NCI-H1417 (cell line): Measurements from ENCODE around the gene TCF3.

Source experiments
- DNase-seq, 3 experiments: peaks; one replicate each; lab custom pipeline; 2025; lab: John Stamatoyannopoulos, UW

The TCF3 gene

DNA sequence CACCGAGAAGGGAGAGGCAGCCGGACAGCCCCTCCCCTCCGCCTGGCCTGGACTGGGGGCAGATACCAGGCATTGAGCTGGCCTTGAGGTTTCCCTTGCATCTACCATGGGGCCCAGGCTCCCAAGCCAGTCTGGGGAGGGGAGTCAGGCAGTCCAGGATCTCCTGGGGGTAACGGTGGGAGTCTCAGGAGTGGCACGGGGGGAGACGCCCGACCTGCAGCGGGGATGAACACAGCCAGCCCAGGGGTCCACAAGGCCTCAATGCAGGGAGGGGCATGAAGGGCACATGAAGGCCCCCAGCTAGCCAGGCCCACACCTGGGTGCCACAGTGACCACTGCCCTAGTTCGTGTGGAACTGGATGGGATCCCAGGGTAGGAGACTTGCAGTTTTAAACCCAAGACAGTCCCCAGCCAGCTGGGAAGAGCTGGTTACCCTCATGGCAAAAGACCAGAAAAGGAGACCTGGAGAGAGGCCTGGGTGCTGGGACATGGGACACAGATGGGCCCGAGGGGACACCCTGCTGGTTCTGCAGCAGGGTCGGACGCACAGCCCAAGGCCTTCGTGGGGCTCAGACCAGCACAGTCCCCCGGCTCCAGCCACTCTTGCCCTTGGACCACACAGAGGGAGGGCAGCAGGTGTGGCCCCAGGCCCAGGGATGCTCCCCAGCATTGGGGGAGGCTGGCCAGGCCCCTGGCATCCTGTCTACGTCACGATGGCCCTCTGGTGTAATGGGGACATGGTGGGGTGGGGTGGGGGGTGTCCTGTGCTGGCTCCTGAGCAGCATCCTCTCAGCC lies 42.5 kb downstream of the TCF3 start:
- DNase-seq: no peak

- no peak for DNase-seq
Measured at GRCh38 chr19:1609103-1609396, 43.4 kb downstream of the TCF3 start.

GRCh38 chr19:1608359-1609102 lies 43.9 kb downstream of the TCF3 start:
- no peak for DNase-seq

- no peak for DNase-seq
Measured at GRCh38 chr19:1606138-1606651, 46.2 kb downstream of the TCF3 start.

DNA sequence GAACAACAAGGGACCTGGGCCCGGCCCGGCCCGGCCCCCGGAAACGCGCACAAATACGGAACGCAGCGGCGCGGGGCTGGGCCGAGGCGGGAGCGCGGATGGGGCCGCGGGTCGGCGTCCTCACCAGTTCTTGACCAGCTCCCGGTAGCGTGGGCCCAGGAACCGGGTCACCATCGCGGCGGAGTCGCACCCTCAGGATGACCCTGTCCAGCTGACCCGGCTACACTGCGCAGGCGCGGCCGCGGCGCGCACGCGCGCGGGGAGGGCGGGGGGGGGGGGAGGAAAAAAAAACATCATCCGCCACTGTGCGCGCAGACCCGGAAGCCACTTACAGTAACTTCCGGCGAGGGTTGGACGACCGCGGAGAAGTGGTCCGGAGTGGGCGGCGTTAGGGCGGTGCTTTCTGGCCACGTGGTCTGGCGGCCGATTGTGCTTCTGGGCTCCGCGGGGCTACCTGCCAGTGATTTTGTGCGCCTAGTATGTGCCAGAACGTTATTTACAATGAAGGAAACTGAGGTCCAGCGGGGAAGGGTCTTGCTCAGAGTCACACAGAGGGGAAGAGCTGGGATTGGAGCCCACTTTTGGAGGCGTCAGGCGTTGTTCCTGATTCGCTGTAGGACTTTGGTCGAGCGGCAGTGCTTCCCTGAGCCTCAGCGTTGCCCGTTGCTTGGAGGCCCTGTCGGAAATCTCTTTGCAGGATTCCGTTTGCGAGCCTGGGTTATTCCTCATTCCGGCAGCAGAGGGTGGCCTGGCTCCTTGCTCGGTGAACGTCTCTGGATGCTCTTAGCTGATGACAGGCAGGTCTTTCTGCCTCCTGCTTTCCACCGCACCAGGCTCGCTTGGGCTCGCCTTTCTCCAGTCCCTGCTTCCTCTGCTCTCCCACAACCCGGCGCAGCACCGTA lies 46.9 kb downstream of the TCF3 start, which contains the start of gene UQCR11:
UQCR11 (minus strand) TSS at position 227 of the 902 bp plus-strand sequence; CDS start at position 174, 53 bp downstream.
- peak; percentile 96 to 98 (median 98) for DNase-seq

DNA sequence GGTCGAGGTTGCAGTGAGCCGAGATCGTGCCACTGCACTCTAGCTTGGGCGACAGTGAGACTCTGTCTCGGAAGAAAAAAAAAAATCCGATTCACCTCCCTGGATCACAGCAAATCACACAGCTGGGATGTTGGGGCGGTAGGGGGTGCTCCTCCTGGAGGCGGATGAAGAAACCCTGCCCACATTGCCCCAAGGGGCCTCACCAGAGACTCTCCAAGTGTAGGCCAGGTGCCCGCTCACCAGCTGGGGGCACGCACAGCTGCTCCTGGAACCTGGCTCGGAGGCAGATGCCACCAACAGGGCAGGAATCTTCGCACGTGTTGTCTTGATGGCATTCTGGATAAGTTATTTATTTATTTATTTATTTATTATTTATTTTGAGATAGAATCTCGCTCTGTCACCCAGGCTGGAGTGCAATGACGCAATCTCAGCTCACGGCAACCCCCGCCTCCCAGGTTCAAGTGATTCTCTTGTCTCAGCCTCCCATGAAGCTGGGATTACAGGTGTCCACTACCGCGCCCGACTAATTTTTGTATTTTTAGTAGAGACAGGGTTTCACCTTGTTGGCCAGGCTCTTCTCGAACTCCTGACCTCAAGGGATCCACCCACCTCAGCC lies 50.2 kb downstream of the TCF3 start:
- no peak for DNase-seq

DNA sequence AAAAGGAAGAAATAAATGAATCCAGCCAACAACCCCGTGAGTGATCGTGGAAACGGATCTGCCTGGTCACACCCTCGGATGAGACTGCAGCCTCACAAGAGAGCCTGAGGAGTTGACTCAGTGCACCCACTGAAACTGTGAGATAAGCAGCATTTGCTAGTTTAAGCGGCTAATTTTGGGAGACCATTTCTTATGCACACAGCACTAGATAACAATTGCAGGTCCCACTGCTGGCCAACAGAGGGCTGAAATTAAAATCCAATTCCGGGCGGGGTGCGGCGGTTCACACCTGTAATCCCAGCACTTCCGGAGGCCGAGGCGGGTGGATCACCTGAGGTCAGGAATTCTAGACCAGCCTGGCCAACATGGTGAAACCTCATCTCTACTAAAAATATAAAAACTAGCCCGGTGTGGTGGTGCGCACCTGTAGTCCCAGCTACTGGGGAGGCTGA lies 50.8 kb downstream of the TCF3 start:
- DNase-seq: no peak

DNA sequence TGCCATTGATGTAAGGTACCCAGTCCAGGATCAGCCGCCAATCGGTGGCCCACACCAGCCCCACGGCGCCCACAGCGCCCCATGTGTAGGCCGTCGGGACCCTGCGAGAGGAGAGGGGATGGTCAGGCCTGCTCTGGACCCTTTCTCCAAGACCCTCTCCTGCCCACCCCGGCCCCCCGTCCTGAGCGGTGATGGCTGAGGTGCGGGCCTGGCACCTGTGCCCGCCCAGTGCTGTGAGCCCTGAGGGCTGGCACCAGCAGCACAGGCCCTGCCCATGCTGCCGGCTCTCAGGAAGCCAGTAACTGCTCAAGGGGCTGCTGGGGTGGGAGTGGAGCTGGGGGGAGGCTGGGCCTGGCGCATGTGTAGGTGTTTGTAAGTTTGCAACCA lies 53.0 kb downstream of the TCF3 start:
- no peak for DNase-seq

- DNase-seq: no peak
Measured at GRCh38 chr19:1598777-1599459, 53.5 kb downstream of the TCF3 start.

DNA sequence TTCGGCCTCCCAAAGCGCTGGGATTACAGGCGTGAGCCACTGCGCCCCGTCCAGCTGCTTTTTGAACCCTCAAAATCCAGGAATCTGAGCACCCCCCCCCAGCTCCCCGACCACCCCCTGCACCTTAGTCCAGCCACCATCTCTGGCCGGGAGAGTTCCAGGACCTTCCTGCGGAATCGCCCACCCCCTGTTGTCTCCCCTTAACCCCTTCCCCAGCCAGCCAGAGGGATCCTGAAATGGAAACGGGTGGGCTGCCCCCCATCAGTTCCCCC lies 59.0 kb downstream of the TCF3 start:
- DNase-seq: no peak

DNA sequence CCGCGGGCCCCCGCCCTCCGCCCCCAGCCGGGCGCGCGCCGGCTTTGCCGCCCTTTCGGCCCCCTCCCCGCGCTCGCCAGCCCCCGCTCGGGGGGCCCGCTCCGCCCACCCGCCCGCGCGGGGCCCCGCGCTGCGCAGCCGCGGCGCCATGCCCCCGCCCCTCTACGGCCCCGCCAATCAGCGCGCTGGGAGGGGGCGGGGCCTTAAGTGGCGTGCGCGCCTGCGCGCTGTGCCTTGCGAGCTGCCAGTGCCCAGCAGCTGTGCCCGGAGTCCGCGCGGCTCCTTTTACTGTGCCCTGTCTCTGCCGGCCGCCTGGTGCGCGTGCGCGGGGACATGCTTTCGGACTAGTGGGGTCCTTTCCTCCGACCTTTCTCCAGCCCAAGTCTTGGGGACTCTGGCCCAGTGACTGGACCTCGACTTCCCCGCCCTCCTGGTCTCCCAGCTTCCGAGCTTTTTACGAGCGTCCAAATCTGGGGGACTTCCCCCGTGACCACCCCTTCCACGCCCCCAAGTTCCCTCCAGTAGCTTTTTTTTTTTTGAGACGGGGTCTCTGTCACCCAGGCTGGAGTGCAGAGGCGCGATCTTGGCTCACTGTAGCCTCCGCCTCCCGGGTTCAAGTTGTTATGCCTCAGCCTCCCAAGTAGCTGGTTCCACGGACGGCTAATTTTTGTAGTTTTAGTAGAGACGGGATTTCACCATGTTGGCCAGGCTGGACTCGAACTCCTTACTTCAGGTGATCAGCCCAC lies 59.5 kb downstream of the TCF3 start, which contains the start of gene MBD3:
MBD3 (minus strand) TSS at position 111 of the 746 bp plus-strand sequence. CDS start 234 bp downstream, outside the sequence.
- peak; percentile 95 to 97 (median 96) for DNase-seq

DNA sequence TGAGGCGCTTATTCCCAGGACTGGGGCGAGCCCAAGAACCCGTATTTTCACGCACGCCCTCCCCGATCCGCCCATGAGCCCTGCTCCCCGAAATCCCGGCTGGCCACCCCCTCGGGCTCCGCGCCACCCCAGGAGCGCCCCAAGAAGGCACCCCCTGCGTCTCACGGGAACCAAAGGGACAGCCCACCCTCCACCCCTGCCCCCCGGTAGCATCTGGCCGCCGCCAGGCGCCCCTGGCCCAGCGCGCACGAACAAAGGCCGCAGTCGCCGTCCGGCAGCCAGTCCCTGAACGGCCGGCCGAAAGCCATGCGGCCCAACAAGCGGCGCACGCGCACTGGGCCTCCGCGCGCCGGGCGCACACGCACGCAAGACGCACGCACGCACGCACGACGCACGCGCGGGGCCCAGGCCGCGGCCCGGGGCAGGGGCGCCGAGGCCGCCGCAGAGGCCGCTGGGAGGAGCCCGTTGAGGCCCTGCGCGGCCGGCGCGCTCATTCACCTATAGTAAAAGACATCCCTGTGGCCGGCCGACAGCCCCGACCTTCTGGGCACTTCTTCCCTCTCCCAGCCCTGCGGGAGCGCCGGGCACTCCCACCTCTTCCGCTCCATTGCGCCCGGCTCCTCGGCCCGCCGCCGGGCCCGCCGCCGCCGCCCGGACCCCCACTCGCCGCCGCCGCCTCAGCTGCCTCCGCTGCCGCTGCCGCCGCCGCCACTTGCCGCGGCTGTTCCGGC lies 60.2 kb downstream of the TCF3 start:
- DNase-seq: peak; percentile 90 to 96 (median 92)

GRCh38 chr19:1591421-1592023 lies 60.9 kb downstream of the TCF3 start:
- DNase-seq: peak; percentile 34 to 77 (median 76)

DNA sequence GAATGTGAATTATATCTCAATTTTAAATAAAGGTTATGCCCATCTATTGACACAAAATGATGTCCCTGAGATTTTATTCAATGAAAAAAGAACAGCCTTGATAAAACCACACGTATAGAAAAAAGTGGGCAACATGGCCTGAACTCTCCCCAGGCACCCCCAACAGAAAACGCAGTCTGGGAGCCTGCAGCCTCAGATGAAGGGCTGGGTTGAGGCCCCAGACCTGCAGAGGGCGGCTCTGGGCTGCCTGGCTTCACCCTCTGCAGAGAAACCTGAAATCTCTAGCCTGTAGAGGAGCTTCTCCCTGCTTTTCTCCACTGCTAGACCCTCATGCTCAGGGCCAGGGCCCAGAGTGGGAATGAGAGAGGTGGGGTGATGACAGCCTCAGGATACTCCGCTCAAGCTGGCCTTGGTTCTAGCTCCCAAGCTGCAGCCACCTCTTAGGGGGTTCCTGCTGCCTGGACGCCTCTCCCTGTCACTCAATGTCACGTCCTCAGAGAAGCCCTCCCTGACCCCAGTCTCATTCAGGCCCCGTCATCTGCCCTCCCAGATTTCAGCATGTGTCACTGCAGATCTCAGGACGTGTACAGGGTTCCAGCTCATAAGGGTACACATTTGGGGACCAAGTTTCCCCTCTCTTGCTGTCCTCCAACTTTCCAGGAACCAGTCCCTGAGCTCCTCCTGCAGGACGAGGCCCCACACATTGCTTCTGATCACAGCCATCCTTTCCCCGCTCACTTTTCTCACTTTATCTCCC lies 61.6 kb downstream of the TCF3 start:
- DNase-seq: peak in 1 of 3 experiments; percentile 43

- no peak for DNase-seq
Measured at GRCh38 chr19:1587872-1588271, 64.5 kb downstream of the TCF3 start.

GRCh38 chr19:1585243-1585580 lies 67.2 kb downstream of the TCF3 start:
- no peak for DNase-seq

DNA sequence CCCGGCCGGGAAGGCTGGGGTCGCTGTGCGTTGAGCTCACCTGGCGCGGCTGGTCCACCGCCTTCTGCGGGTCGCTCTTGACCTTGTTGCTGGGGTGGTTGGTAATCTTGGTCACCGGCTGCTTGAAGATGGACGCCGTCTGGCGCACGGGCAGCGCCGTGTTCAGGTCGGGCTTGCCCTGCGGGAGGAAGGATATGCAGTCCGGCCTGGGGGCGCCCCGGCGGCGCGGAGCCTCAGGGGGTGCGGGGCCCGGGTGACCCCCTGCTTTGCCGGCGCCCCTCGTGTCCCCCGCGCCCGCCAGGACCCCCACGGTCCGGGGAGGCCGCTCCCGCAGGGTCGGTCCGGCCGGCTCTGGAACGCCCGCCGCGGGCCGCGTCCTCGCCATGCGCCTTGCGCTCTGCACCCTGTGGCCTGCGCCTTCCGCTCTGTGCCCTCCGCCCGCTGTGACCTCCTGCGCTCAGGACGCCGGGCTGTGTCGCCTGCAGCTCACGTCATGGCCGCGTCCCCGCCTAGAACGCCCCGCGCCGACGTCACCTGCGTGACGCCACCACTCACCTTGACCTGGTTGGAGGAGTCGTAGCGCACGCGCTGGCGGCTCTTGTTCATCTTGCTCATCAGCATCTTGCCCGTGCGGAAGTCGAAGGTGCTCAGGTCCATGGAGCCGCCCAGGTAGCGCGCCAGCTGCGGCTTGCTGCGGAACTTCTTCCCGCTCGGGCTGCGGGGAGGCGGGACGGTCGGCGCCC lies 67.7 kb downstream of the TCF3 start:
- DNase-seq: no peak

GRCh38 chr19:1582201-1582600 lies 70.2 kb downstream of the TCF3 start:
- peak in 2 of 3 experiments; percentile 56 to 83 for DNase-seq
